Measurements from ENCODE around the gene MCM3AP.

DNA sequence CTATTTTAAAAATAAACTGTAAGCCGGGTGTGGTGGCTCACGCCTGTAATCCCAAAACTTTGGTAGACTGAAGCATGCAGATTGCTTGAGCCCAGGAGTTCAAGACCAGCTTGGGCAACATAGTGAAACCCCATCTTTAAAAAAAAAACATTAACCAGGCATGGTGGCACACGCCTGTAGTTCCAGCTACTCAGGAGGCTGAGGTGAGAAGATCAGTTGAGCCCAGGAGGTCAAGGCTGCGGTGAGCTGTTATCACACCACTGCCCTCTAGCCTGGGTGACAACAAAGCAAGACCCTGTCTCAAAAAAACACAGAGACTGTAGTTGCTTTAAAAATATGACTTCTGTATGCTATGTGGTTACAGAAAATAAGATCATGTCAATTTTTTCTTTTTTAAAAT lies 32.6 kb downstream of the MCM3AP start:
- TF ChIP-seq, protein P1, sequence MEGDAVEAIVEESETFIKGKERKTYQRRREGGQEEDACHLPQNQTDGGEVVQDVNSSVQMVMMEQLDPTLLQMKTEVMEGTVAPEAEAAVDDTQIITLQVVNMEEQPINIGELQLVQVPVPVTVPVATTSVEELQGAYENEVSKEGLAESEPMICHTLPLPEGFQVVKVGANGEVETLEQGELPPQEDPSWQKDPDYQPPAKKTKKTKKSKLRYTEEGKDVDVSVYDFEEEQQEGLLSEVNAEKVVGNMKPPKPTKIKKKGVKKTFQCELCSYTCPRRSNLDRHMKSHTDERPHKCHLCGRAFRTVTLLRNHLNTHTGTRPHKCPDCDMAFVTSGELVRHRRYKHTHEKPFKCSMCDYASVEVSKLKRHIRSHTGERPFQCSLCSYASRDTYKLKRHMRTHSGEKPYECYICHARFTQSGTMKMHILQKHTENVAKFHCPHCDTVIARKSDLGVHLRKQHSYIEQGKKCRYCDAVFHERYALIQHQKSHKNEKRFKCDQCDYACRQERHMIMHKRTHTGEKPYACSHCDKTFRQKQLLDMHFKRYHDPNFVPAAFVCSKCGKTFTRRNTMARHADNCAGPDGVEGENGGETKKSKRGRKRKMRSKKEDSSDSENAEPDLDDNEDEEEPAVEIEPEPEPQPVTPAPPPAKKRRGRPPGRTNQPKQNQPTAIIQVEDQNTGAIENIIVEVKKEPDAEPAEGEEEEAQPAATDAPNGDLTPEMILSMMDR (IDR thresholded peaks at IDR 0.05) = no peak
- TF ChIP-seq POLR2A (IDR thresholded peaks at IDR 0.05) = no peak

Data from Peyer's patch (tissue), 4 donors.